Stomach (tissue), 4 donors: ENCODE results near the gene CPS1.

Experiments
- POLR2A ChIP-seq, 4 donors: fragments of 450-650 bp; IDR thresholded peaks; one replicate each; pipeline ENCODE4 v1.6.1; 2016; ENCODE audit warnings: antibody characterized with exemption in 4 of 4, control low read depth in 2 of 4, mild to moderate bottlenecking in 1 of 4, moderate library complexity in 1 of 4
- TF ChIP-seq, protein P1 (sequence below), 7 experiments: fragments of 450-650 bp in 4 of 7; fragments of 200-600 bp in 3 of 7; sonication (generic) in 3 of 7; IDR thresholded peaks; one replicate each; pipeline ENCODE4 v1.5.1; 2016 to 2019; ENCODE audit warnings: antibody characterized with exemption in 7 of 7, control low read depth in 2 of 7, mild to moderate bottlenecking in 1 of 7

- TF ChIP-seq, protein P1, sequence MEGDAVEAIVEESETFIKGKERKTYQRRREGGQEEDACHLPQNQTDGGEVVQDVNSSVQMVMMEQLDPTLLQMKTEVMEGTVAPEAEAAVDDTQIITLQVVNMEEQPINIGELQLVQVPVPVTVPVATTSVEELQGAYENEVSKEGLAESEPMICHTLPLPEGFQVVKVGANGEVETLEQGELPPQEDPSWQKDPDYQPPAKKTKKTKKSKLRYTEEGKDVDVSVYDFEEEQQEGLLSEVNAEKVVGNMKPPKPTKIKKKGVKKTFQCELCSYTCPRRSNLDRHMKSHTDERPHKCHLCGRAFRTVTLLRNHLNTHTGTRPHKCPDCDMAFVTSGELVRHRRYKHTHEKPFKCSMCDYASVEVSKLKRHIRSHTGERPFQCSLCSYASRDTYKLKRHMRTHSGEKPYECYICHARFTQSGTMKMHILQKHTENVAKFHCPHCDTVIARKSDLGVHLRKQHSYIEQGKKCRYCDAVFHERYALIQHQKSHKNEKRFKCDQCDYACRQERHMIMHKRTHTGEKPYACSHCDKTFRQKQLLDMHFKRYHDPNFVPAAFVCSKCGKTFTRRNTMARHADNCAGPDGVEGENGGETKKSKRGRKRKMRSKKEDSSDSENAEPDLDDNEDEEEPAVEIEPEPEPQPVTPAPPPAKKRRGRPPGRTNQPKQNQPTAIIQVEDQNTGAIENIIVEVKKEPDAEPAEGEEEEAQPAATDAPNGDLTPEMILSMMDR (IDR thresholded peaks at IDR 0.05) = no peak
- no peak for TF ChIP-seq POLR2A (IDR thresholded peaks at IDR 0.05)
Measured at GRCh38 chr2:210531050-210531449, 25.3 kb upstream of the CPS1 start.
